HepG2 (cell line): ENCODE results near the gene CHPF. TPM values are rescaled to one million over a fixed set of nuclear protein-coding genes. Genes with fewer than 3 reads are reported as not detected.

Experiments used
- CAMTA2 ChIP-seq: sonication (generic); formaldehyde crosslinking; IDR thresholded peaks from 2 replicates; pipeline ENCODE4 v1.4.0; 2020; ENCODE audit warnings: mild to moderate bottlenecking, missing genetic modification reagents, borderline replicate concordance
- REL ChIP-seq: sonication (generic); formaldehyde crosslinking; conservative IDR thresholded peaks from 2 replicates; pipeline ENCODE4 v1.8.0; 2022; ENCODE audit warnings: mild to moderate bottlenecking, missing genetic modification reagents, moderate library complexity
- SALL1 ChIP-seq: sonication (generic); formaldehyde crosslinking; IDR thresholded peaks from 2 replicates; pipeline ENCODE4 v1.8.0; 2022; ENCODE audit warnings: mild to moderate bottlenecking, missing genetic modification reagents
- ZFYVE20 ChIP-seq: sonication (generic); formaldehyde crosslinking; IDR thresholded peaks from 2 replicates; pipeline ENCODE4 v1.8.0; 2023; ENCODE audit warnings: low read depth, mild to moderate bottlenecking, moderate library complexity, missing genetic modification reagents, borderline replicate concordance
- ZNF761 ChIP-seq: sonication (generic); formaldehyde crosslinking; conservative IDR thresholded peaks from 2 replicates; pipeline ENCODE4 v1.4.0; 2020; ENCODE audit warnings: mild to moderate bottlenecking, missing genetic modification reagents
- polyA plus RNA-seq, 8 experiments: library from polyadenylated mRNA; depleted of rRNA in 3 of 8; stranded (reverse) in 7 of 8; unstranded in 1 of 8; fragments of >200 nt; fragmentation: Illumina TruSeq in 4 of 8; extraction: Trizol in 4 of 8; gene quantifications; 2 replicates each; pipeline versions ENCODE4 v1.2.1 to v1.2.3, GENCODE V29; 2011 to 2016; ENCODE audit warnings: low read depth in 4 of 8, missing spikeins in 1 of 8, mixed read lengths in 1 of 8; ENCODE audit not compliant: insufficient read depth in 1 of 8
- total RNA-seq, 5 experiments: library from RNA; depleted of rRNA; stranded (reverse); fragments of >200 nt; fragmentation: Illumina TruSeq; extraction: Trizol; gene quantifications; 2 replicates each; pipeline ENCODE4 v1.2.3, GENCODE V29; 2016; ENCODE audit warnings: low read depth in 1 of 5
- TF ChIP-seq, protein P1 (sequence below): sonication (generic); formaldehyde crosslinking; IDR thresholded peaks from 2 replicates; pipeline ENCODE4 v1.4.0; 2020; ENCODE audit warnings: missing genetic modification reagents, low read depth, mild to moderate bottlenecking, borderline replicate concordance
- TF ChIP-seq, protein P2 (sequence below): sonication (generic); formaldehyde crosslinking; IDR thresholded peaks from 2 replicates; pipeline ENCODE4 v1.4.0; 2020; ENCODE audit warnings: missing genetic modification reagents
- TF ChIP-seq, protein P3 (sequence below): sonication (generic); formaldehyde crosslinking; IDR thresholded peaks from 2 replicates; pipeline ENCODE4 v1.5.0; 2020; ENCODE audit warnings: mild to moderate bottlenecking, missing genetic modification reagents, borderline replicate concordance
- TF ChIP-seq, protein P4 (sequence below): sonication (generic); formaldehyde crosslinking; IDR thresholded peaks from 2 replicates; pipeline ENCODE4 v1.4.0; 2020; ENCODE audit warnings: missing genetic modification reagents, borderline replicate concordance

CHPF gene
- total and polyA plus RNA-seq, 2 of the 13 experiments (the other 11 are each of a cell fraction or from before 2014, with no cell fraction given): 79.6 to 111 TPM

DNA sequence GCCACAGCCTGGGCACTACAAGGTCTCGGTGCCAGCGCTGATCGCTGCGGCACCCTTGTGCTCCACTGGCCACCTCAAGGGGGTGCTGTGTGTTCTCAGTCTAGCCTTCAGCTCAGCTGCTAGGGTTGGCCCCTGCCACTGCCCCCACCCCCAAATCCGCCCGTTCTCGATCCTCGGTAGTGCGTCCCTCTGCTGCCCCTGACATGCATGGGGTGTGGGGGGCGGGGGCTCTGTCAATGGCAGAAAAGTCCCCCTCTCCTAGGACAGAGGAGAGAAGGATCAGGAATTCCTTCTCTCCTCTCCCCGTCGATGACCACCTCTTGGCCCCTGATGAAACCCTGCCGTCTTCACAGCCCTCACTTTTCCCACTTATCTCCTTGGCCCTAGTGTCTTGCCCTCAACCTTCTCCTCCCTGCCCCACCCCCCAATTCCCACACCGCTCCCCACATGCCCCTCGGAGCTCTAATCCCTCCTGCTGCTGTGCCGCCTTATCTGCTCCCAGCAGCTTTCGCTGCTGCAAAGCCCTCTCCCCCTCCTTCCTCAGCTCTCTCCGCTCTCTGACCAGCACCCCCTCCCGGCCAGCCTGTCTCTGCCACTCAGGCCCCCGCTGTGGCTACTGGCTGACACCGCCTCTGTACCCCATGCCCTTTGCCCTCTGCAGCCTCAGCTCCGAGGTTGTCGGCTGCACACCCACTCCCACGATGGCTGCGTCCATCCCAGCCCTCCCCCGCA is 33.7 kb downstream of the CHPF start (continued):
- TF ChIP-seq SALL1 (CRISPR knock-in tag): peak; percentile 14; the same call in 1 of the 2 replicates
- TF ChIP-seq REL: peak; percentile 49; the same call in 1 of the 2 replicates
- 0 out of 2 replicates have a peak, but pooled peaks have one; percentile 64 for TF ChIP-seq CAMTA2 (CRISPR knock-in tag)
- TF ChIP-seq, protein P1, sequence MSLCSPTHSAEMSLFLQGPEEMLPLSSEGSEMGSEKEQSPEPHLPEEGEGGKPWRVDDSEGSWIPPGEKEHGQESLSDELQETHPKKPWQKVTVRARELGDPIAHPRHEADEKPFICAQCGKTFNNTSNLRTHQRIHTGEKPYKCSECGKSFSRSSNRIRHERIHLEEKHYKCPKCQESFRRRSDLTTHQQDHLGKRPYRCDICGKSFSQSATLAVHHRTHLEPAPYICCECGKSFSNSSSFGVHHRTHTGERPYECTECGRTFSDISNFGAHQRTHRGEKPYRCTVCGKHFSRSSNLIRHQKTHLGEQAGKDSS (CRISPR knock-in tag): peak; percentile 74; the same call in 1 of the 2 replicates
- TF ChIP-seq, protein P2, sequence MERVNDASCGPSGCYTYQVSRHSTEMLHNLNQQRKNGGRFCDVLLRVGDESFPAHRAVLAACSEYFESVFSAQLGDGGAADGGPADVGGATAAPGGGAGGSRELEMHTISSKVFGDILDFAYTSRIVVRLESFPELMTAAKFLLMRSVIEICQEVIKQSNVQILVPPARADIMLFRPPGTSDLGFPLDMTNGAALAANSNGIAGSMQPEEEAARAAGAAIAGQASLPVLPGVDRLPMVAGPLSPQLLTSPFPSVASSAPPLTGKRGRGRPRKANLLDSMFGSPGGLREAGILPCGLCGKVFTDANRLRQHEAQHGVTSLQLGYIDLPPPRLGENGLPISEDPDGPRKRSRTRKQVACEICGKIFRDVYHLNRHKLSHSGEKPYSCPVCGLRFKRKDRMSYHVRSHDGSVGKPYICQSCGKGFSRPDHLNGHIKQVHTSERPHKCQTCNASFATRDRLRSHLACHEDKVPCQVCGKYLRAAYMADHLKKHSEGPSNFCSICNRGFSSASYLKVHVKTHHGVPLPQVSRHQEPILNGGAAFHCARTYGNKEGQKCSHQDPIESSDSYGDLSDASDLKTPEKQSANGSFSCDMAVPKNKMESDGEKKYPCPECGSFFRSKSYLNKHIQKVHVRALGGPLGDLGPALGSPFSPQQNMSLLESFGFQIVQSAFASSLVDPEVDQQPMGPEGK: peak; percentile 87
- peak; percentile 29; the same call in 1 of the 2 replicates for TF ChIP-seq ZNF761 (CRISPR knock-in tag)
- no peak for TF ChIP-seq ZFYVE20
- TF ChIP-seq, protein P3, sequence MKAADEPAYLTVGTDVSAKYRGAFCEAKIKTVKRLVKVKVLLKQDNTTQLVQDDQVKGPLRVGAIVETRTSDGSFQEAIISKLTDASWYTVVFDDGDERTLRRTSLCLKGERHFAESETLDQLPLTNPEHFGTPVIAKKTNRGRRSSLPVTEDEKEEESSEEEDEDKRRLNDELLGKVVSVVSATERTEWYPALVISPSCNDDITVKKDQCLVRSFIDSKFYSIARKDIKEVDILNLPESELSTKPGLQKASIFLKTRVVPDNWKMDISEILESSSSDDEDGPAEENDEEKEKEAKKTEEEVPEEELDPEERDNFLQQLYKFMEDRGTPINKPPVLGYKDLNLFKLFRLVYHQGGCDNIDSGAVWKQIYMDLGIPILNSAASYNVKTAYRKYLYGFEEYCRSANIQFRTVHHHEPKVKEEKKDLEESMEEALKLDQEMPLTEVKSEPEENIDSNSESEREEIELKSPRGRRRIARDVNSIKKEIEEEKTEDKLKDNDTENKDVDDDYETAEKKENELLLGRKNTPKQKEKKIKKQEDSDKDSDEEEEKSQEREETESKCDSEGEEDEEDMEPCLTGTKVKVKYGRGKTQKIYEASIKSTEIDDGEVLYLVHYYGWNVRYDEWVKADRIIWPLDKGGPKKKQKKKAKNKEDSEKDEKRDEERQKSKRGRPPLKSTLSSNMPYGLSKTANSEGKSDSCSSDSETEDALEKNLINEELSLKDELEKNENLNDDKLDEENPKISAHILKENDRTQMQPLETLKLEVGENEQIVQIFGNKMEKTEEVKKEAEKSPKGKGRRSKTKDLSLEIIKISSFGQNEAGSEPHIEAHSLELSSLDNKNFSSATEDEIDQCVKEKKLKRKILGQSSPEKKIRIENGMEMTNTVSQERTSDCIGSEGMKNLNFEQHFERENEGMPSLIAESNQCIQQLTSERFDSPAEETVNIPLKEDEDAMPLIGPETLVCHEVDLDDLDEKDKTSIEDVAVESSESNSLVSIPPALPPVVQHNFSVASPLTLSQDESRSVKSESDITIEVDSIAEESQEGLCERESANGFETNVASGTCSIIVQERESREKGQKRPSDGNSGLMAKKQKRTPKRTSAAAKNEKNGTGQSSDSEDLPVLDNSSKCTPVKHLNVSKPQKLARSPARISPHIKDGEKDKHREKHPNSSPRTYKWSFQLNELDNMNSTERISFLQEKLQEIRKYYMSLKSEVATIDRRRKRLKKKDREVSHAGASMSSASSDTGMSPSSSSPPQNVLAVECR (CRISPR knock-in tag): peak; percentile 59
- TF ChIP-seq, protein P4, sequence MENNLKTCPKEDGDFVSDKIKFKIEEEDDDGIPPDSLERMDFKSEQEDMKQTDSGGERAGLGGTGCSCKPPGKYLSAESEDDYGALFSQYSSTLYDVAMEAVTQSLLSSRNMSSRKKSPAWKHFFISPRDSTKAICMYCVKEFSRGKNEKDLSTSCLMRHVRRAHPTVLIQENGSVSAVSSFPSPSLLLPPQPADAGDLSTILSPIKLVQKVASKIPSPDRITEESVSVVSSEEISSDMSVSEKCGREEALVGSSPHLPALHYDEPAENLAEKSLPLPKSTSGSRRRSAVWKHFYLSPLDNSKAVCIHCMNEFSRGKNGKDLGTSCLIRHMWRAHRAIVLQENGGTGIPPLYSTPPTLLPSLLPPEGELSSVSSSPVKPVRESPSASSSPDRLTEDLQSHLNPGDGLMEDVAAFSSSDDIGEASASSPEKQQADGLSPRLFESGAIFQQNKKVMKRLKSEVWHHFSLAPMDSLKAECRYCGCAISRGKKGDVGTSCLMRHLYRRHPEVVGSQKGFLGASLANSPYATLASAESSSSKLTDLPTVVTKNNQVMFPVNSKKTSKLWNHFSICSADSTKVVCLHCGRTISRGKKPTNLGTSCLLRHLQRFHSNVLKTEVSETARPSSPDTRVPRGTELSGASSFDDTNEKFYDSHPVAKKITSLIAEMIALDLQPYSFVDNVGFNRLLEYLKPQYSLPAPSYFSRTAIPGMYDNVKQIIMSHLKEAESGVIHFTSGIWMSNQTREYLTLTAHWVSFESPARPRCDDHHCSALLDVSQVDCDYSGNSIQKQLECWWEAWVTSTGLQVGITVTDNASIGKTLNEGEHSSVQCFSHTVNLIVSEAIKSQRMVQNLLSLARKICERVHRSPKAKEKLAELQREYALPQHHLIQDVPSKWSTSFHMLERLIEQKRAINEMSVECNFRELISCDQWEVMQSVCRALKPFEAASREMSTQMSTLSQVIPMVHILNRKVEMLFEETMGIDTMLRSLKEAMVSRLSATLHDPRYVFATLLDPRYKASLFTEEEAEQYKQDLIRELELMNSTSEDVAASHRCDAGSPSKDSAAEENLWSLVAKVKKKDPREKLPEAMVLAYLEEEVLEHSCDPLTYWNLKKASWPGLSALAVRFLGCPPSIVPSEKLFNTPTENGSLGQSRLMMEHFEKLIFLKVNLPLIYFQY (CRISPR knock-in tag): no peak
